ENCODE measurements around the gene SUPT20H. TPM values are rescaled to one million over a fixed set of nuclear protein-coding genes. Genes with fewer than 3 reads are reported as not detected.
A peak's percentile ranks its signal among the peaks of the same experiment; 100 is the strongest.

Gene SUPT20H
- total and polyA plus RNA-seq, 2 of the 13 experiments (the other 11 are each of a cell fraction or from before 2014, with no cell fraction given): 35.0 to 63.6 TPM

- FAIRE-seq (no peak), DNase-seq (ENCODE audit: low spot score) (no peak), ATAC-seq (no peak)
- in situ Hi-C loops (cut with HindIII; ENCODE audit: extremely low pct_ligation_motif_present, low pct_unique_long_range_greater_than_20kb): no loop called here
- ChIA-PET CTCF (ENCODE audit: low intra/inter-chr PET ratio, low total read pairs) (no interaction called here), POLR2A (no interaction called here)
- Histone ChIP-seq H4K20me1 (ENCODE audit: insufficient read depth, low read length) (no peaks in the 10 kb centered on the region), H3K79me2 (ENCODE audit: insufficient read depth, low read length) (no peaks in the 10 kb centered on the region), H3K27me3 (ENCODE audit: control insufficient read depth in 1 of 2, insufficient read depth in 2 of 2, low read length in 2 of 2) (no peaks in the 10 kb centered on the region), H3K9ac (ENCODE audit: insufficient read depth, low read depth, low read length) (no peak overlapping the region), H3K36me3 (replicated peaks in 1 of 2; ENCODE audit: control insufficient read depth in 1 of 2, insufficient read depth in 2 of 2, low read length in 2 of 2) (peaks cover 9 to 50% of the 10 kb centered on the region in 2 experiments), H2AFZ (ENCODE audit: low read length) (no peak overlapping the region), H3K27ac (ENCODE audit: extremely low read length, insufficient read depth, low read length) (no peak overlapping the region), H3K4me1 (ENCODE audit: insufficient read depth, low read length) (no peaks in the 10 kb centered on the region), H3K4me2 (ENCODE audit: low read depth, low read length) (no peak overlapping the region), H3K4me3 (replicated peaks in 1 of 3; ENCODE audit: insufficient read depth in 1 of 3, low read depth in 2 of 3, low read length in 3 of 3) (no peak overlapping the region), H3K9me3 (ENCODE audit: low read length) (no peaks in the 10 kb centered on the region; the same call in 1 of the 2 replicates)
- BruUV-seq (replicated peaks): no TSS peak
- TF ChIP-seq ZNF484 (CRISPR knock-in tag; IDR thresholded peaks at IDR 0.05; ENCODE audit: borderline replicate concordance, low read depth) (0 out of 2 replicates have a peak, but pooled peaks have one; percentile 62), ZNF337 (CRISPR knock-in tag; IDR thresholded peaks at IDR 0.05; ENCODE audit: borderline replicate concordance, low read depth) (no peak)
- 91% methylated on average over 1 of the region's 1 CpG for WGBS (ENCODE audit: low lambda C conversion rate)
- intact Hi-C loops (cut with micrococcal nuclease; ENCODE audit: unreplicated experiment): no loop called here
Measured at GRCh38 chr13:36975172-36975571, 84.3 kb downstream of the SUPT20H start.

- ChIA-PET CTCF (ENCODE audit: low intra/inter-chr PET ratio, low total read pairs) (no interaction called here), POLR2A (no interaction called here)
- no peak overlapping the region for H3K4me3 ChIP-seq (replicated peaks in 1 of 3; ENCODE audit: insufficient read depth in 1 of 3, low read depth in 2 of 3, low read length in 3 of 3)
- FAIRE-seq (no peak), DNase-seq (ENCODE audit: low spot score) (no peak), ATAC-seq (no peak)
- H3K9ac ChIP-seq (ENCODE audit: insufficient read depth, low read depth, low read length): no peak overlapping the region
- H3K27me3 ChIP-seq (ENCODE audit: control insufficient read depth in 1 of 2, insufficient read depth in 2 of 2, low read length in 2 of 2): no peaks in the 10 kb centered on the region
- H3K79me2 ChIP-seq (ENCODE audit: insufficient read depth, low read length): no peaks in the 10 kb centered on the region
- H3K4me1 ChIP-seq (ENCODE audit: insufficient read depth, low read length): no peaks in the 10 kb centered on the region
- in situ Hi-C loops (cut with HindIII; ENCODE audit: extremely low pct_ligation_motif_present, low pct_unique_long_range_greater_than_20kb): no loop called here
- H3K36me3 ChIP-seq (replicated peaks in 1 of 2; ENCODE audit: control insufficient read depth in 1 of 2, insufficient read depth in 2 of 2, low read length in 2 of 2): peaks cover 8 to 43% of the 10 kb centered on the region in 2 experiments
- no peaks in the 10 kb centered on the region for H4K20me1 ChIP-seq (ENCODE audit: insufficient read depth, low read length)
- no peak overlapping the region for H3K27ac ChIP-seq (ENCODE audit: extremely low read length, insufficient read depth, low read length)
- no peak overlapping the region for H2AFZ ChIP-seq (ENCODE audit: low read length)
- WGBS (ENCODE audit: low lambda C conversion rate): 95% methylated on average over 5 of the region's 5 CpGs
- no TSS peak for BruUV-seq (replicated peaks)
- intact Hi-C loops (cut with micrococcal nuclease; ENCODE audit: unreplicated experiment): no loop called here
- no peaks in the 10 kb centered on the region; the same call in 1 of the 2 replicates for H3K9me3 ChIP-seq (ENCODE audit: low read length)
- H3K4me2 ChIP-seq (ENCODE audit: low read depth, low read length): no peak overlapping the region
- TF ChIP-seq ZSCAN20 (CRISPR knock-in tag; IDR thresholded peaks at IDR 0.05; ENCODE audit: borderline replicate concordance) (no peak), MEF2D (CRISPR knock-in tag; IDR thresholded peaks at IDR 0.05) (no peak), KAT7 (CRISPR knock-in tag; IDR thresholded peaks at IDR 0.05; ENCODE audit: borderline replicate concordance) (no peak), ZNF740 (CRISPR knock-in tag; IDR thresholded peaks at IDR 0.05) (no peak), ZNF549 (CRISPR knock-in tag; IDR thresholded peaks at IDR 0.05) (no peak), GPN1 (CRISPR knock-in tag; IDR thresholded peaks at IDR 0.05; ENCODE audit: borderline replicate concordance) (no peak), ZNF580 (CRISPR knock-in tag; IDR thresholded peaks at IDR 0.05; ENCODE audit: borderline replicate concordance, low read depth) (no peak), ZSCAN29 (CRISPR knock-in tag; conservative IDR thresholded peaks at IDR 0.05) (no peak)
Measured at GRCh38 chr13:36973621-36974295, 85.7 kb downstream of the SUPT20H start.
